Parathyroid adenoma (tissue), 2 donors: ENCODE results near the gene NID2.

Source experiments
- H2AFZ ChIP-seq: fragments of 300-600 bp; sonication (generic); one replicate; pipeline ENCODE4 v1.7.0; 2017; ENCODE audit warnings: antibody characterized with exemption, mild to moderate bottlenecking
- H3K27ac ChIP-seq: fragments of 300-600 bp; sonication (generic); one replicate; pipeline ENCODE4 v1.7.0; 2017
- H3K27me3 ChIP-seq: fragments of 300-600 bp; sonication (generic); one replicate; pipeline ENCODE4 v1.7.0; 2017; ENCODE audit warnings: low read length; ENCODE audit not compliant: control insufficient read depth, insufficient read depth
- H3K36me3 ChIP-seq: fragments of 300-600 bp; sonication (generic); one replicate; pipeline ENCODE4 v1.7.0; 2017; ENCODE audit warnings: low read length; ENCODE audit not compliant: control insufficient read depth, insufficient read depth
- H3K4me1 ChIP-seq: fragments of 300-600 bp; sonication (generic); one replicate; pipeline ENCODE4 v1.7.0; 2017; ENCODE audit warnings: control low read depth
- H3K4me2 ChIP-seq: fragments of 300-600 bp; sonication (generic); one replicate; pipeline ENCODE4 v1.7.0; 2017; ENCODE audit warnings: low read length
- H3K4me3 ChIP-seq: fragments of 300-600 bp; sonication (generic); one replicate; pipeline ENCODE4 v1.7.0; 2017; ENCODE audit warnings: low read depth, low read length
- H3K79me2 ChIP-seq: fragments of 300-600 bp; sonication (generic); one replicate; pipeline ENCODE4 v1.7.0; 2017; ENCODE audit warnings: control low read depth
- H3K9ac ChIP-seq: fragments of 300-600 bp; sonication (generic); one replicate; pipeline ENCODE4 v1.7.0; 2017; ENCODE audit warnings: mild to moderate bottlenecking
- H3K9me3 ChIP-seq: fragments of 300-600 bp; sonication (generic); one replicate; pipeline ENCODE4 v1.7.0; 2017; ENCODE audit warnings: low read length; ENCODE audit not compliant: control insufficient read depth
- TF ChIP-seq, protein P1 (sequence below): fragments of 300-600 bp; sonication (generic); IDR thresholded peaks from one replicate; pipeline ENCODE4 v1.7.0; 2017; ENCODE audit warnings: antibody characterized with exemption, mild to moderate bottlenecking
- donor health status: primary hyperparathyroidism.

Gene NID2

DNA sequence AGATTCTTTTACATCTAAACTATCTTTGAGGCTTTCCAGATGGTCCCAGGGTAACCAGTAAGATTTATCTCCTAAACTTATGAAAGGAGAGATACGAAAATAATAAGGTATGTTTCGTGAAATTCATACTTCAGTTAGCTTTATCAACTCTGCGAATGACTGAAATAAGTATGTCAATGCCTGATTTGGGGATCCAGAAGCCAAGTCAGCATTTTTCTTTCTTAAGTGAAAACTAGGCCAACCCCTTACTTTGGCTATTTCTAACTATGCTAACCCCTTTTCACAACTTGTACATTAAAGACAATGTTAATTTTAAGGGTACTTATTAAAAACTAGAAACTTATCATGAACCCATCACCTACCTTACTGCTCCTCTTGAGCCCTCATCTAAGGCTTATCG is 26.9 kb upstream of the NID2 start:
- Histone ChIP-seq H3K79me2 (no peaks in the 10 kb centered on the region), H3K9me3 (no peaks in the 10 kb centered on the region), H3K27ac (no peak overlapping the region), H3K27me3 (no peaks in the 10 kb centered on the region), H2AFZ (no peak overlapping the region), H3K9ac (no peak overlapping the region), H3K4me2 (no peak overlapping the region), H3K36me3 (no peaks in the 10 kb centered on the region), H3K4me1 (no peaks in the 10 kb centered on the region), H3K4me3 (no peak overlapping the region)
- TF ChIP-seq, protein P1, sequence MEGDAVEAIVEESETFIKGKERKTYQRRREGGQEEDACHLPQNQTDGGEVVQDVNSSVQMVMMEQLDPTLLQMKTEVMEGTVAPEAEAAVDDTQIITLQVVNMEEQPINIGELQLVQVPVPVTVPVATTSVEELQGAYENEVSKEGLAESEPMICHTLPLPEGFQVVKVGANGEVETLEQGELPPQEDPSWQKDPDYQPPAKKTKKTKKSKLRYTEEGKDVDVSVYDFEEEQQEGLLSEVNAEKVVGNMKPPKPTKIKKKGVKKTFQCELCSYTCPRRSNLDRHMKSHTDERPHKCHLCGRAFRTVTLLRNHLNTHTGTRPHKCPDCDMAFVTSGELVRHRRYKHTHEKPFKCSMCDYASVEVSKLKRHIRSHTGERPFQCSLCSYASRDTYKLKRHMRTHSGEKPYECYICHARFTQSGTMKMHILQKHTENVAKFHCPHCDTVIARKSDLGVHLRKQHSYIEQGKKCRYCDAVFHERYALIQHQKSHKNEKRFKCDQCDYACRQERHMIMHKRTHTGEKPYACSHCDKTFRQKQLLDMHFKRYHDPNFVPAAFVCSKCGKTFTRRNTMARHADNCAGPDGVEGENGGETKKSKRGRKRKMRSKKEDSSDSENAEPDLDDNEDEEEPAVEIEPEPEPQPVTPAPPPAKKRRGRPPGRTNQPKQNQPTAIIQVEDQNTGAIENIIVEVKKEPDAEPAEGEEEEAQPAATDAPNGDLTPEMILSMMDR = no peak

DNA sequence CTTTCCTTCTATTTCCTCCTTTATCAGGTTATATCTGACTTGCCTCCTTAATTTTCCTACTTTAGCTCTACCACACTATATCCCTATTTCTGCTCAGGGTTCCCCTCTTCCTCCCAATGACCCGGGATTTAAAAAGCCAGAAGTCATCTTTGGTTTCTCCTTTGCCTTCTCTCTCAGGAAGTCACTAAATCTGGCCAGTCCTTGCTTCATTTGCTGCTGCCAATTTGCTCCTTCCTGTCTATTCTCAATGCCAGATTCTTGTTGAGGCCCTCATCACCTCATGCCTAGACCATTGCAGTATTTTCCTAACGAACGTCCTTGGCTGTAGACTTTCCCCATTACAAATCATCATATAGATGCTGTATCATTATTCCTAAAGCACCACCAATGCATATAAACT is 26.5 kb upstream of the NID2 start:
- no peaks in the 10 kb centered on the region for H3K9me3 ChIP-seq
- no peak overlapping the region for H3K4me3 ChIP-seq
- no peak overlapping the region for H3K4me2 ChIP-seq
- TF ChIP-seq, protein P1 = no peak
- H3K27ac ChIP-seq = no peak overlapping the region
- H3K36me3 ChIP-seq = no peaks in the 10 kb centered on the region
- no peak overlapping the region for H2AFZ ChIP-seq
- H3K4me1 ChIP-seq = no peaks in the 10 kb centered on the region
- H3K27me3 ChIP-seq = no peaks in the 10 kb centered on the region
- H3K9ac ChIP-seq = no peak overlapping the region
- H3K79me2 ChIP-seq = no peaks in the 10 kb centered on the region

DNA sequence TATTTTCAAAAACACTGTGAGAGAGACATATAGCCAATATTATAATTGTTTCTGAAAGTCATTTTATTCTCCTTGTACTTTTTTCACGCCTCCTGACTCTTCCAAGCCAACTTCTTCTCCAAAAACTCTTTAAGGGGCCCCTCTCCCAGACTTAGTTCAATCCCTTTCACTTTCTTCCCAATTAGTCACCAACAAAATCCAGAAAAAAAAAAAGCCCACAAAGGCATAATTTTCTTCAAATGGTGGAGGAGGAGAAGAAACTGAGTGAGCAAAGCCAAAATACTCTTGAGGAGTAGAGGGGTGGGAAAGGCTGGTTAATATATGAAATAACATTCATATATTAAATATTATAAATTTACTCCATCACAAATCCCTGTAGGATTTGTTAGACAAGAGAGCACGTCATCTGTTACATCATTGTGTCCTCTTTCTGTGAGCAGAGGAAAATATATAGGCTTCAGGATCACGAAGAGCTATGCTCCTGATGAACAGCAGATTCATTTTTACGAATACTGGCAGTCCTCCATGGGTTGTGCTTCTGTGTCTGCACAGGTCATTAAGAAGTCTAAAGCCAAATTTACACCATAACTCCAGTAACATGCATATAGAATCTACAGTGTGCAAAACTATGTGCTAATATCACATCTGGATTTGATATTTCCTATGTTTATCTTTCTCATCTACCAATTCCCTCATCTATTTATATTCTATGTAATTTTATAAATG is 25.9 kb upstream of the NID2 start:
- H3K4me3 ChIP-seq = no peak overlapping the region
- H3K27me3 ChIP-seq = no peaks in the 10 kb centered on the region
- H3K4me2 ChIP-seq = no peak overlapping the region
- H3K9ac ChIP-seq = no peak overlapping the region
- TF ChIP-seq, protein P1 = no peak
- no peaks in the 10 kb centered on the region for H3K9me3 ChIP-seq
- no peaks in the 10 kb centered on the region for H3K36me3 ChIP-seq
- H2AFZ ChIP-seq = no peak overlapping the region
- no peaks in the 10 kb centered on the region for H3K4me1 ChIP-seq
- no peak overlapping the region for H3K27ac ChIP-seq
- no peaks in the 10 kb centered on the region for H3K79me2 ChIP-seq

DNA sequence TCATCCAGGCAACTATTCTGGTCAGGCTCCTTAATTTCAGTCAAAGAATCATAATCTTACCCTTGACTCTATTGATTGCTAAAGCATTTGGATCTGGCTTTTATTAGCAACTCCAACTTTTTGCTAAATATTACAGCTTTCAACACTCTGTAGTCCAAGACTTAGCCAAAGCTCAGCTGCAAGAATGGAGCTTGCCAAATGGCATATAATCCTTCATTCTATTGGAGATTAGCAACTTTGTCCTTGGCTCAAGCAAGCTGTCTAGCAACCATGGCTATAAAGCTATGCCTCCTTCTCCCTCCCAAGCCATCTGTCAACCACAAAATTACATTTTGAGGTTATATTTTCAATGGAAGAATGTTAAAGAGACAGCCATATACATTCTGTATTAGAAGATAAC is 23.1 kb upstream of the NID2 start:
- no peak overlapping the region for H3K4me2 ChIP-seq
- H3K79me2 ChIP-seq = no peaks in the 10 kb centered on the region
- no peaks in the 10 kb centered on the region for H3K36me3 ChIP-seq
- H3K4me3 ChIP-seq = no peak overlapping the region
- no peak overlapping the region for H3K27ac ChIP-seq
- no peak overlapping the region for H2AFZ ChIP-seq
- H3K9me3 ChIP-seq = no peaks in the 10 kb centered on the region
- TF ChIP-seq, protein P1 = no peak
- H3K4me1 ChIP-seq = no peaks in the 10 kb centered on the region
- no peaks in the 10 kb centered on the region for H3K27me3 ChIP-seq
- H3K9ac ChIP-seq = no peak overlapping the region

DNA sequence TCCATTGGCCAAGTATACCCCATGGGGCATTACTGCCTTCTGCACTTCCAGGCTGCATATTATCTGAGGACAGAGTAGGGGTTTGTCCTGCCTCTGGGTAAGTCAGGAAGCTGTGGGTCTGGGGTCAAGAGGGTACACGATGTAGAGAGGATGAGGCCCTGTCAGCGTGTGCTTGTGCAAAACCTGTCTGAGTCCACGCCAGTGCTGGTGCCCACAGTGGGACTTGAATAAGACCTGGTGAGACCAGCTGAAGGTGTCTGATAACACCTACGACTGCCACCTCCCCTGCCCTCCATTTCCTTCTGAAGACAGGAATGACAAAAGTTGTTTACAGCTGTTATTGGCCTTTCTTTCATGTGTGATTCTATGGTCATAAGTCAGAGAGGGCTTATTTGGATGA is 22.1 kb upstream of the NID2 start:
- H3K27me3 ChIP-seq = no peaks in the 10 kb centered on the region
- no peaks in the 10 kb centered on the region for H3K9me3 ChIP-seq
- TF ChIP-seq, protein P1 = no peak
- H2AFZ ChIP-seq = no peak overlapping the region
- no peak overlapping the region for H3K4me3 ChIP-seq
- H3K79me2 ChIP-seq = no peaks in the 10 kb centered on the region
- no peak overlapping the region for H3K4me2 ChIP-seq
- no peak overlapping the region for H3K9ac ChIP-seq
- H3K27ac ChIP-seq = no peak overlapping the region
- no peaks in the 10 kb centered on the region for H3K36me3 ChIP-seq
- H3K4me1 ChIP-seq = no peaks in the 10 kb centered on the region
